IPS-18c (cell line): ENCODE results near the gene GALNT12.

ENCODE experiments used
- H3K4me3 ChIP-seq: 2 replicates; pipeline ENCODE4 v1.7.0; 2013; ENCODE audit warnings: low read depth, mild to moderate bottlenecking, low read length, moderate library complexity; ENCODE audit not compliant: insufficient read depth
- H3K9me3 ChIP-seq: one replicate; pipeline ENCODE4 v1.6.1; 2013; ENCODE audit warnings: mild to moderate bottlenecking, low read length, moderate library complexity; ENCODE audit not compliant: control insufficient read depth, insufficient read depth

Gene GALNT12

GRCh38 chr9:98879094-98879962 is 71.9 kb downstream of the GALNT12 start:
- Histone ChIP-seq H3K9me3 (peaks cover 2% of the 10 kb centered on the region), H3K4me3 (no peak overlapping the region)

DNA sequence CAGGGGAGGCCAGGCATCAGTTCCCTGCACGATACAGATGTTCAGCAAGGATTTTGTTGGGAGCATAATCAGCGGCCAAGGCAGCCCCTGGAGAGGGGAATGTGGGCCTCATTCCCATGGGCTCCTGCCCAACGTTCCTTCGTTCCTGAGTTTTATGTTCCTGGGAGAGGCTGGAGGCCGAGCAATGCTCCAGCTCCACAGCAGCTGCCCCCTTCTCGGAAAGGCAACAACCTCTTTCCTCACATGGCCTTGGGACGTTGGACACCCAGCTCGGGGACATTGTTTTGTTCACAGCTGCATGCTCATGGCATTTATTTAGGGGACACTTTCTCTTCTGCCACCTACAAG is 72.5 kb downstream of the GALNT12 start:
- peaks cover 2% of the 10 kb centered on the region for H3K9me3 ChIP-seq
- no peak overlapping the region for H3K4me3 ChIP-seq

- Histone ChIP-seq H3K4me3 (no peak overlapping the region), H3K9me3 (peaks cover 2% of the 10 kb centered on the region)
These were observed 73.0 kb downstream of the GALNT12 start for GRCh38 chr9:98880311-98881015.

- Histone ChIP-seq H3K4me3 (no peak overlapping the region), H3K9me3 (peaks cover 2% of the 10 kb centered on the region)
These were observed 73.9 kb downstream of the GALNT12 start for GRCh38 chr9:98881356-98881755.

DNA sequence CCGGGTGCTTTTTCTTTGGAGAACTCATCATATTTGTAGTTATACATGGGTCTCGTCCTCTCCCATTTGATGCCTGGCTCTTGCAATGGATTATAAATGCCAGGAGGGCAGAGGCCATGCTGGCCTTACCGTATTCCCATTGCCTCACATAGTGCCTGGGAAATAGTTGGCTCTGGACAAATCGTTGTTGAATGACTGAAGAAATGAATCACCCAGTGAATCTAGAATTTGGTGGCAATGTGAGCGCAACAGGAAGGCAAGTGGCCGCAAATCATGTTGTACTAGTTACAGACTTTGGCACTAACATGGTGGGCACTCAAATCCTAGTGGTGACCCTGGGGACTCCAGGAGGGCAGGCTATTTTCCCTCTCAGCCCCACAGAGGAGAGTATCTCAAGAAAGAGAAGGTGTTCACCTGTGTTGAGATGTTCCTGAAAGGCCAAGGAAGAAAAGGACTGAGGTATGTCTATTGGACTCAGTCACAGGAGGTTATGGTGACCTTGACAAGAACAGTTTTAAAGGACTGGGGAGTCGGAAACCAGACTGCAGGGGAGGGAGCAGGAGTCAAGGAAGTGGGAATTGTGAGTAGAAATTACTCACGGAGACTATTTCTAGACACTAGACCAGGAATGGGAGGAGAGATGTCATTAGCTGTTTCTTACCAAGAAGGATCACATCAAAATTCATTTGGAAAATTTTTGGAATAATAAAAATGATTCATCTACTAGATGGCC is 74.5 kb downstream of the GALNT12 start:
- H3K4me3 ChIP-seq = no peak overlapping the region
- peaks cover 2% of the 10 kb centered on the region for H3K9me3 ChIP-seq

DNA sequence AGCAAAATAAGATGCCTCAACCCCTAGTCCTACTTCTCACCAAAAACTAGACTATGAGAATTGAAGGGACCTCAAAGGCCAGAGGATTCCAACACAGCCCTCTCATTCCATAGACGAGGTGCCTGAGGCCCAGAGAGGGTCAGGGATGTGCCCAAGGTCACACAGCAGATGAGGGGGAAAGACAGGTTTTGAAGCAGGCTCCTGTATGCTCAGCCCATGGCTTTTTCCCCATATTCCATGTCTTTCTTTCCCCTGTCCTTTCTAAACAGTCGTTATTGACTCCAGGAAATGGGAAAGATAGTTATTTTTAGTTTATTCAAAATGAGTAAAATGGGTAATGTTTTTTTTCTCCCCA is 75.1 kb downstream of the GALNT12 start:
- peaks cover 2% of the 10 kb centered on the region for H3K9me3 ChIP-seq

DNA sequence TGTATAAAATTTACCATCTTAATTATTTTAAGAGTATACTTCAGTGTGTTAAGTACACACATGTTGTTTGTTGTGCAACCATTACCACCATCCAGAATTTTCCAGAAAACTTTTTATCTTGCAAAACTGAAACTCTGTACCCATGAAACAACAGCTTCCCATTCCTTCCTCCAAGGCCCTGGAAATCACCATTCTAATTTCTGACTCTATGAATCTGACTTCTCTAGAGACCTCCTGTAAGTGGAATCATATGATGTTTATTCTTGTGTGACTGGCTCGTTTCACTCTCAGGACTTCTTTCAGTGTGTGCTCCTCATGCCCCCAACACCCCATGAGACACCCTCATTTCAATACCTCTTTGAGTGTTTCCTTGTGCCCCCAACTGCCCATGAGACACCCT is 75.8 kb downstream of the GALNT12 start:
- Histone ChIP-seq H3K4me3 (no peak overlapping the region), H3K9me3 (peaks cover 2% of the 10 kb centered on the region)

More for the DNA sequence above, 75.1 kb downstream of the GALNT12 start:
- no peak overlapping the region for H3K4me3 ChIP-seq

DNA sequence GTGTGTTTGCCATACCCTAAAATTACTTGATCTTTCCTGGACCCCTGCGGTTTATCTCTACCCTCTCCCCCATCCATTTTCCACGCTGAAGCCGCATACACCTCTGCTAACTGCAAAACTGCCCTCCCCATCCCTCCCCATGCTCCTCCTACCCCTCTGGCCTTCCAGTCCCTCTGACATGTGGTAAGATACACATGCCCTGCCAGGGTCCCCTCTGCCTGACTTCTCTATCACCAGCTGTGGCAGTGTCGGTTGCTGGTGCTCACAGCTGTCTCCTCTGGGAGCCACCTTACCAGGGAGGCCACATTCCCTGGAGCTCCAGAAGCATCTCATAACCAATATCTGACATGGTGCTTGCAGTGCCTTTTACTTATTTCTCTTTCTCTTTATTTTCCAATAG is 77.4 kb downstream of the GALNT12 start:
- H3K4me3 ChIP-seq = no peak overlapping the region
- peaks cover 2% of the 10 kb centered on the region for H3K9me3 ChIP-seq

GRCh38 chr9:98885575-98886295 is 78.3 kb downstream of the GALNT12 start:
- H3K4me3 ChIP-seq = no peak overlapping the region
- H3K9me3 ChIP-seq = peaks cover 2% of the 10 kb centered on the region

DNA sequence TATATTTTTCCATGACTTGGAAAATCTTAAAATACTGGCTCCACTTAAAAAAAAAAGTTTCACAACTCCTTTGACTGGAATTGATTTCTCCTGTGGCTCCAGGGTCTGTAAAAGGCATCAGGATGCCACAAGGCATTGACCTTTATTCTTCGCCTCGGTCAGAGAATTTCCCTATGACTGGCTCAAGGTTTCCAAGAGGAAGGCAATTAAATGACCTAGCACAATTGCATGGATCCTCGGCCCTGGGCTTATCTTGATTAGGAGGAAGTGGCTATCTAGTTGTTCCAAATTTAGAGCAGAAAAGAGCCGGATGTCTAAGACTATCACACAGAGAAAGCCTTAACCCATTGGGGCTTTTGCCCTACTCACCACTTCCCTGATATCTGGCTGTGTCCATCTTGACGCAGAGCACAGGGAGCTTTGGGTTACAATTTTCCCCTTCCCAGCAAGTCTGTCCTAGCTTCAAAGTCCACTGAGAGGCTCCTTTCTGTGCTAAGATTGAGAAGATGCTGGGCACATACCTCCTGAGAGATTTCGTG is 79.3 kb downstream of the GALNT12 start:
- Histone ChIP-seq H3K4me3 (no peak overlapping the region), H3K9me3 (no peaks in the 10 kb centered on the region)

- Histone ChIP-seq H3K9me3 (no peaks in the 10 kb centered on the region), H3K4me3 (no peak overlapping the region)
These were observed 80.5 kb downstream of the GALNT12 start for GRCh38 chr9:98887918-98888510.

DNA sequence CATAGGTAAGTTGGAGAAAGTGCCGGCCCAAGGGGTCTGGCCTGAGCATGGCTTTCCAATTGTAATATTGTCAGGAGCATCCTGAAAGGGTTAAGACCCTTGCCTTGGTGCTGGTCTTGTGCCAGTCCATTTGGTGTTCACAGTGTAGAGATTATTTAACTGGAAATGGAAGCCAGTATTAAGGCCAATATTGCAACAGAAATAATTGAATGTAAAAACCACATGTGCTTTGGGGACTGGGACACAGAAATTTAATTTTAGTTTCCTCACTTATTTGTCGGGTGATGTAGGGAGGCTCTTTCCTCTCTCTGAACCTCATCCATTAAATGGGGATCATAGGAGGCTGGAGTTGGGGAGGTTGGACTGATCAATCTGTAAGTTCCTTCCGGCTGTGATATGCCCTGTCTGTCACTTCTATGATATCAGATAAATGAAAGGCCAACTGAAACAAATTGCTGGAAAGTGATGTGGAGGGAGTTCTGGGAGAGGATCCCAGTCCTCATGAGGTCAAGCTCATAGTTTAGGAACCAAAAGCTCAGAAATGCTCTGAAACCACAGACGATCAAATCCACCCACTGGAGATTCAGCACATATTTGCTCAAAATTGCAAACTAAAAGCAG is 81.4 kb downstream of the GALNT12 start:
- H3K9me3 ChIP-seq = no peaks in the 10 kb centered on the region
- no peak overlapping the region for H3K4me3 ChIP-seq

GRCh38 chr9:98890256-98890655 is 82.8 kb downstream of the GALNT12 start:
- Histone ChIP-seq H3K4me3 (no peak overlapping the region), H3K9me3 (no peaks in the 10 kb centered on the region)

DNA sequence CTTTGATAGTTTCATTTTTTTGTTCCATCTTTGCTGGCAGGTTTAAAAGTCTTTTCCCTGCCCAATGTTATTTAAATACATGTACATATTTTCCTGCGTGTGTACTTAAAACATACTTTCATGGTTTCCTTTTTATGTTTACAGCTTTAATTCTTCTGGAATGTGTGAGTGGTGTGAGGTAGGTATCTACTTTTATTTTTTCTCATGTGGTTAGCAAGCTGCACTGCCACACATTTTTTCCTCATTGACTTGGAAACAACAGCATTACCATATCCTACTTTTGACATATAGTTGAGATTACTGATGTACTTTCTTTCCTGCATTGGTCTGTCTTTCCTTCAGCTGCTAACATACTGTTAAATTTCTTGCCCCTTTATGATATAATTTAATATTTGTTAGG is 84.8 kb downstream of the GALNT12 start:
- Histone ChIP-seq H3K9me3 (no peaks in the 10 kb centered on the region), H3K4me3 (no peak overlapping the region)

DNA sequence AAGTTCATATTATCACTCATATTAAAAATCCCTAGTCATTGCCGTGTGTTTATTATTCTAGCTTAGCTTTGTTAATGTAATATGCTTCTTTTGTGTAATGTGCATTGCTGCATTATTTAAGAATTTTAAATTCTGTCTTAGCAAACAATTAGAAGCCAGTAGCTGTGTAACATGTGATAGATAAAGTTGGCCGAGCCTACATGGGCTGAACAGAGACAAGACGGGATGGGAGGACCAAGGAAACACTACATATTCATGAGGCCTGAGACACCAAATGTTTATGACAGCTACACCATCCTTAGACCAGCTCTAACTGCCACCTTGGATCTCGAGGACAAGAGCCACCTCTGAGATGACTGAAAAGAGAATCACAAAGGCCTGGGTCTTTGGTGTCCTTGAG is 85.2 kb downstream of the GALNT12 start:
- no peaks in the 10 kb centered on the region for H3K9me3 ChIP-seq

DNA sequence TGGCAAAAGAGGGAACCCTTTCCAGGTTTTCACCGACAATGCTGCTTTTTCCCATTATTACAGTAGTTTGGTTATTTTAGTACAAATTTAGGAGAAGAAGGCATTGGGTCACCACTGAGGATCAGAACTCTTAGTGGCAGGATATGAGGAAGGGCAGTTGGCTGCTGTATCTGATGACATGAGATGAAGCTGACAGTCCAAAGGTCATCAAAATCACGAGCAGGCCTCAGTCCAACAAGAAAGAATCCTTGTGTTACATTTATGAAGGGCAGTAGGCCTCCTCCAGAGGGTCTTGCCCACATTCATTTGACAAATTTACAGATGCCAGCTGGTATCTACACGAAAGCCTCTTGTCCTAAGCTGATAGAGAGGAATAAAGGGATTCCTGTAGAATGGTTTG is 86.7 kb downstream of the GALNT12 start:
- H3K9me3 ChIP-seq = no peaks in the 10 kb centered on the region
- no peak overlapping the region for H3K4me3 ChIP-seq

More for the DNA sequence above, 85.2 kb downstream of the GALNT12 start:
- no peak overlapping the region for H3K4me3 ChIP-seq
